Activated CD8-positive, alpha-beta T cell treated with anti-CD3 and anti-CD28 coated beads, Interleukin-2, amount 10 ng/mL, durations not matched to agents 7 days and 5 days (primary cell): ENCODE data around the gene MYBPH. TPM values are rescaled to one million over a fixed set of nuclear protein-coding genes. Genes with fewer than 3 reads are reported as not detected.
A peak's percentile ranks its signal among the peaks of the same experiment; 100 is the strongest.

Experiments
- ATAC-seq: fragments of 150-1000 bp; cut with Tn5 transposase; one replicate; pipeline ENCODE4 v1.10.0; 2021; ENCODE audit warnings: moderate library complexity
- CTCF ChIA-PET: fragments of 350-600 bp; sonication (Branson Sonifier 250); formaldehyde crosslinking; loops from one replicate; lab custom pipeline; 2021; ENCODE audit warnings: antibody characterized with exemption; lab: Charles Lee
- POLR2A ChIA-PET: fragments of 350-600 bp; sonication (Branson Sonifier 250); formaldehyde crosslinking; loops from one replicate; lab custom pipeline; 2021; ENCODE audit warnings: antibody characterized with exemption; lab: Charles Lee
- DNase-seq: peaks from one replicate; pipeline ENCODE4 v3.0.0-alpha.2; 2020
- H3K27ac Mint-ChIP-seq: one replicate; pipeline ENCODE4 v1.8.0; 2021; ENCODE audit warnings: mild to moderate bottlenecking, mixed read lengths
- H3K27me3 Mint-ChIP-seq: one replicate; pipeline ENCODE4 v1.8.0; 2021; ENCODE audit warnings: low read depth, mixed read lengths
- H3K36me3 Mint-ChIP-seq: one replicate; pipeline ENCODE4 v1.8.0; 2021; ENCODE audit warnings: low read depth, mixed read lengths
- H3K4me1 Mint-ChIP-seq: one replicate; pipeline ENCODE4 v1.8.0; 2021; ENCODE audit warnings: low read depth, mixed read lengths
- H3K4me3 Mint-ChIP-seq: one replicate; pipeline ENCODE4 v1.8.0; 2021; ENCODE audit warnings: mild to moderate bottlenecking, mixed read lengths
- H3K9me3 Mint-ChIP-seq: one replicate; pipeline ENCODE4 v1.8.0; 2022; ENCODE audit warnings: mixed read lengths; ENCODE audit not compliant: insufficient read depth
- total RNA-seq, 2 experiments: library from RNA; stranded (reverse); gene quantifications; one replicate each; pipeline ENCODE4 v1.2.3, GENCODE V29; 2021

The MYBPH gene
- total RNA-seq, 2 experiments from 2014 or later, result not detected

- no peaks in the 10 kb centered on the region for H3K36me3 Mint-ChIP-seq
- CTCF ChIA-PET, result interaction anchor here (1.7 kb wide), 1 partner anchor 137 kb away, joined by 7 read pairs; no protein-coding TSS in a partner anchor
- DNase-seq, result no peak
- H3K4me3 Mint-ChIP-seq, result no peak overlapping the region
- ATAC-seq, result no peak
- no peaks in the 10 kb centered on the region for H3K4me1 Mint-ChIP-seq
- POLR2A ChIA-PET, result no interaction called here
- no peaks in the 10 kb centered on the region for H3K27me3 Mint-ChIP-seq
- no peaks in the 10 kb centered on the region for H3K9me3 Mint-ChIP-seq
- H3K27ac Mint-ChIP-seq, result no peak overlapping the region
These were observed 828 bp upstream of the MYBPH start for GRCh38 chr1:203176273-203177035.

- ChIA-PET CTCF (interaction anchor here (1.7 kb wide), 1 partner anchor 136 kb away, joined by 7 read pairs; no protein-coding TSS in a partner anchor), POLR2A (no interaction called here)
- Mint-ChIP-seq H3K4me3 (no peak overlapping the region), H3K27ac (no peak overlapping the region), H3K4me1 (no peaks in the 10 kb centered on the region), H3K36me3 (no peaks in the 10 kb centered on the region), H3K27me3 (no peaks in the 10 kb centered on the region), H3K9me3 (no peaks in the 10 kb centered on the region)
- no peak for ATAC-seq
- DNase-seq, result no peak
These were observed 208 bp upstream of the MYBPH start for GRCh38 chr1:203175827-203176241.

GRCh38 chr1:203174324-203174985 is 1.2 kb downstream of the MYBPH start:
- ATAC-seq, result no peak
- CTCF ChIA-PET, result interaction anchor here (1.7 kb wide), 1 partner anchor 135 kb away, joined by 7 read pairs; no protein-coding TSS in a partner anchor
- H3K27me3 Mint-ChIP-seq, result no peaks in the 10 kb centered on the region

GRCh38 chr1:203173566-203173965 is 2.1 kb downstream of the MYBPH start:
- Mint-ChIP-seq H3K27ac (no peak overlapping the region), H3K4me1 (no peaks in the 10 kb centered on the region), H3K4me3 (no peak overlapping the region), H3K27me3 (no peaks in the 10 kb centered on the region), H3K9me3 (no peaks in the 10 kb centered on the region), H3K36me3 (no peaks in the 10 kb centered on the region)
- ATAC-seq (no peak), DNase-seq (no peak)
- ChIA-PET CTCF (interaction anchor here (0.9 to 2.8 kb wide), 7 partner anchors 21 to 143 kb away, joined by 3 to 54 read pairs (median 11); no protein-coding TSS in a partner anchor), POLR2A (no interaction called here)

More at GRCh38 chr1:203174324-203174985, 1.2 kb downstream of the MYBPH start:
- H3K4me1 Mint-ChIP-seq, result no peaks in the 10 kb centered on the region
- POLR2A ChIA-PET, result no interaction called here
- H3K27ac Mint-ChIP-seq, result no peak overlapping the region
- H3K9me3 Mint-ChIP-seq, result no peaks in the 10 kb centered on the region
- no peaks in the 10 kb centered on the region for H3K36me3 Mint-ChIP-seq
- H3K4me3 Mint-ChIP-seq, result no peak overlapping the region
- DNase-seq, result no peak

- no peak overlapping the region for H3K4me3 Mint-ChIP-seq
These were observed 2.5 kb downstream of the MYBPH start for GRCh38 chr1:203173011-203173555.

GRCh38 chr1:203172184-203173010 is 3.2 kb downstream of the MYBPH start:
- peak; percentile 74 for ATAC-seq
- no peak overlapping the region for H3K4me3 Mint-ChIP-seq
- H3K9me3 Mint-ChIP-seq, result no peaks in the 10 kb centered on the region
- H3K27me3 Mint-ChIP-seq, result no peaks in the 10 kb centered on the region
- H3K36me3 Mint-ChIP-seq, result no peaks in the 10 kb centered on the region
- no peak overlapping the region for H3K27ac Mint-ChIP-seq
- DNase-seq, result peak; percentile 65
- CTCF ChIA-PET, result interaction anchor here (0.7 to 2.8 kb wide), 31 partner anchors 9 to 457 kb away, joined by 3 to 54 read pairs (median 3); partner anchors contain the start of genes ADORA1 and OPTC
- no peaks in the 10 kb centered on the region for H3K4me1 Mint-ChIP-seq
- POLR2A ChIA-PET, result no interaction called here

More at GRCh38 chr1:203173011-203173555, 2.5 kb downstream of the MYBPH start:
- Mint-ChIP-seq H3K9me3 (no peaks in the 10 kb centered on the region), H3K4me1 (no peaks in the 10 kb centered on the region), H3K36me3 (no peaks in the 10 kb centered on the region), H3K27ac (no peak overlapping the region), H3K27me3 (no peaks in the 10 kb centered on the region)
- no peak for DNase-seq
- POLR2A ChIA-PET, result no interaction called here
- no peak for ATAC-seq
- CTCF ChIA-PET, result interaction anchor here (0.7 to 2.8 kb wide), 23 partner anchors 10 to 456 kb away, joined by 3 to 54 read pairs (median 4); no protein-coding TSS in a partner anchor

- POLR2A ChIA-PET, result no interaction called here
- no peaks in the 10 kb centered on the region for H3K36me3 Mint-ChIP-seq
- H3K27me3 Mint-ChIP-seq, result no peaks in the 10 kb centered on the region
These were observed 4.1 kb downstream of the MYBPH start for GRCh38 chr1:203171341-203172183.

GRCh38 chr1:203170625-203171330 is 4.8 kb downstream of the MYBPH start:
- Mint-ChIP-seq H3K27me3 (no peaks in the 10 kb centered on the region), H3K4me3 (no peak overlapping the region), H3K36me3 (no peaks in the 10 kb centered on the region), H3K27ac (no peak overlapping the region), H3K4me1 (peaks cover 2% of the 10 kb centered on the region), H3K9me3 (no peaks in the 10 kb centered on the region)
- ATAC-seq (no peak), DNase-seq (no peak)
- ChIA-PET POLR2A (no interaction called here), CTCF (interaction anchor here (0.7 to 2.8 kb wide), 6 partner anchors 12 to 132 kb away, joined by 3 to 13 read pairs (median 8); no protein-coding TSS in a partner anchor)

More at GRCh38 chr1:203171341-203172183, 4.1 kb downstream of the MYBPH start:
- CTCF ChIA-PET, result interaction anchor here (0.5 to 2.8 kb wide), 26 partner anchors 10 to 323 kb away, joined by 3 to 54 read pairs (median 4); partner anchors contain the start of genes ADORA1 and OPTC
- Mint-ChIP-seq H3K4me3 (no peak overlapping the region), H3K9me3 (no peaks in the 10 kb centered on the region), H3K4me1 (peaks cover 1% of the 10 kb centered on the region), H3K27ac (no peak overlapping the region)
- ATAC-seq (no peak), DNase-seq (no peak)

- Mint-ChIP-seq H3K27ac (no peak overlapping the region), H3K4me1 (peaks cover 2% of the 10 kb centered on the region), H3K27me3 (no peaks in the 10 kb centered on the region), H3K9me3 (no peaks in the 10 kb centered on the region), H3K36me3 (no peaks in the 10 kb centered on the region), H3K4me3 (no peak overlapping the region)
- ChIA-PET POLR2A (no interaction called here), CTCF (interaction anchor here (1.3 kb wide), 1 partner anchor 131 kb away, joined by 6 read pairs; no protein-coding TSS in a partner anchor)
- DNase-seq (no peak), ATAC-seq (no peak)
These were observed 5.7 kb downstream of the MYBPH start for GRCh38 chr1:203169770-203170520.
